ENCODE results near the gene NPBWR2.

The NPBWR2 gene

DNA sequence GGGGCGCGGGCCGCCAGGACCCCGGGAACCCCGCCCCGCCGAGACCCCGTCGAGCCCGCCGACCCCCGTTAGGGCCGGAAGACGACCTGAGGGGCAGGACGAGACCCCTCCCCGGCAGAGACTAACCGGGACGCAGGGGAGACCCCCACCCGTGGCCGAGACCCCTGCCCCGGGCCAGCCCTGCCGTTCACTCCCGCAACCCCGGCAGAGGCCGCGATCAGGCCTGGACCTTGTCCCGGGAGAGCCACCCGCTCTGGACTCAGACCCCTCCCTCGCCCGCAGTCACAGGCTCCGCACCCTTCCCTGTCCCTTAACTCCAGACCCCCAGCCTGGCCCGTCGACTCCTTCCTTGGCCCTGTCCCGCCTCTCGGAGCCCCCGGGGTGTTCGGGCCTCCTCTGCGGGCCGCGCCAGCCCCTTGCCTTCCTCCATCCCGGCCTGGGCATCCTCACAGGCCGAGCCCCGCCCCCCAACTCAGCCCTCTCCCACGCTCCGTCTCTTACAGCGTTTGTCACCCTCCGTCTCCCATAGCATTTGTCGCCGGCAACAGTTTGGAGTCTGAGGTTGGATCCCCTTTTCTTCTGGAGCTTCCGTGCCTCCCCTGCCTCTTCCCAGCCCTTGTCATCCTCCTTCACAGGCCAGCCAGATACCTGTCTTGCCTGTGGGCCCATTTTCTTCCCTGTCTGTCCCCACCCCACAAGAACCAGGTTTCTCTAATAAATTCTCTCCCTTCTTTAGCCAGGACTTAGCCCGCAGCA is 43.8 kb downstream of the NPBWR2 start:
- peak overlapping the region; percentile 72 for H3K4me3 ChIP-seq (ENCODE audit: low read depth, low read length)

DNA sequence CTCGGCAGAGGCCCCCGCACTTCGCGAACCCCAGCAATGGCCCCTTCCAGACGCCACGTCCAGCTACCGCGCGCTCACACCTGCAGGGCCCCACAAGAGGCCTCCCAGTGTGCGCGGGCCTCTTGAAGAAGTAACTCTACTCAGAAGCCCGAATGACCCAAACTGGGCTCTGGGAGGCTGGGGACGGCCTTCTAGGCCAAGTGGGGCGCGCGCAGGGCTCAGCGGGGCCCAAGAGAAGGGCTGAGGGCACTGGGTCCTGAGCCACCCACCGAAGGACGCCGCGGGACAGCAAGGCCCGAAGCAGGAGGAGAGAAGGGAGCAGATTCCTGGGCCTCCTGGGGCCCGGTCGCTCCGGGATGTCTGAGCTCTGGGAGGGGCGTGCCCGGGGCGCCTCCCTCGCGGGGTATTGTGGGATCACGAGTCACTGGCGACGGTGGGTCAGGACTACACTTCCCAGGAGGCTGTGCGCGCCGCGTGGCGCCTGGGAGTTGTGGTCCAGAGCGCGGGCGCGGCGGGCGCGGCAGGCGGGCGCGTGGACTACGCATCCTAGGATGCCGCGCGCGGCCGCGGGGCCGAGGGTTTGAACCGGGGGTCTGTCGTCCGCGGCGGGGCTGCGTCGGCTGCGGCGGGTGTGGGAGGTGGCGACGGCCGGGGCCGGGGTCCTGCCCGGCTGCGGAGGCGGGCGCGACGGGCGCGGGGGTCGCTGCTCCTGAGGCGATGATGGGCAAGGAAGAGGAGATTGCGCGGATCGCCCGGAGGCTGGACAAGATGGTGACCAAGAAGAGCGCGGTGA is 44.6 kb downstream of the NPBWR2 start, which contains the start of gene TCEA2:
Gene TCEA2 (plus strand): TSS at position 603 of the 793 bp plus-strand sequence. CDS start 115 bp downstream, at position 718.
- peak within 1 kb of the TSS; percentile 72 for H3K4me3 ChIP-seq (ENCODE audit: low read depth, low read length)

DNA sequence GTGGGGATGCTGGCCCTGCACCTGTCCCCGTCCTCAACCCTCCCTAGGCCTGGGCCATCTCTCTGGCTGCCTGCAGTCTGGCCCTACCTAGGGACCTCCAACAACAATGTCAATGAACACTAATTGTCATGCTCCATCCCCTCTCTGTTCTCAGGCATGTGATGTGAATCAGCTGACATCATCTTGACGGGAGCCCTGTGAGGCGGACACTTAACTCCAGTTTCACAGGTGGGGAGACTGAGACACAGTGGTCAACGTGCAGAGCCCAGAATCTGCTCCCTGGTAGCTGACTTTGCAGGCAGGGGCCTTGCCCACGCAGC is 45.1 kb downstream of the NPBWR2 start:
- H3K4me3 ChIP-seq (ENCODE audit: low read depth, low read length): peak overlapping the region; percentile 72

DNA sequence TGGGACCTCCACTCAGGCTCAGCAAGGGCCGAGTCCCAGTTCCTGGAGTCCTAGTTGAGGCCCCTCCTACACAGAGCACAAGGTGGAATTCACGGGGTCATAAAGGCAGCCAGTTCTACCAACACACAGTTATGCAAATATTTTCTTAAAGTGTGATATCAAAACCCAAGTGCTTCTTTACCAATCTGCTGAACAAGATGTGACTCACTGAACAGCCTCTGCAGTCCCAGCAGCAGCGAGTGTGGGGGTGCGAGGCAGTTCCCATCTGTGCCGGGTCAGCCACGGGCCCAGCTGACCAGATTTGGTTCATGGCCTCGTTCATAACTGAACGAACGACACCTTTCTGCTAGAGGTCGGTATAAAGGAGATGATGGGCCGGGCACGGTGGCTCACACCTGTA is 48.8 kb downstream of the NPBWR2 start:
- no peak overlapping the region for H3K4me3 ChIP-seq (ENCODE audit: low read depth, low read length)

DNA sequence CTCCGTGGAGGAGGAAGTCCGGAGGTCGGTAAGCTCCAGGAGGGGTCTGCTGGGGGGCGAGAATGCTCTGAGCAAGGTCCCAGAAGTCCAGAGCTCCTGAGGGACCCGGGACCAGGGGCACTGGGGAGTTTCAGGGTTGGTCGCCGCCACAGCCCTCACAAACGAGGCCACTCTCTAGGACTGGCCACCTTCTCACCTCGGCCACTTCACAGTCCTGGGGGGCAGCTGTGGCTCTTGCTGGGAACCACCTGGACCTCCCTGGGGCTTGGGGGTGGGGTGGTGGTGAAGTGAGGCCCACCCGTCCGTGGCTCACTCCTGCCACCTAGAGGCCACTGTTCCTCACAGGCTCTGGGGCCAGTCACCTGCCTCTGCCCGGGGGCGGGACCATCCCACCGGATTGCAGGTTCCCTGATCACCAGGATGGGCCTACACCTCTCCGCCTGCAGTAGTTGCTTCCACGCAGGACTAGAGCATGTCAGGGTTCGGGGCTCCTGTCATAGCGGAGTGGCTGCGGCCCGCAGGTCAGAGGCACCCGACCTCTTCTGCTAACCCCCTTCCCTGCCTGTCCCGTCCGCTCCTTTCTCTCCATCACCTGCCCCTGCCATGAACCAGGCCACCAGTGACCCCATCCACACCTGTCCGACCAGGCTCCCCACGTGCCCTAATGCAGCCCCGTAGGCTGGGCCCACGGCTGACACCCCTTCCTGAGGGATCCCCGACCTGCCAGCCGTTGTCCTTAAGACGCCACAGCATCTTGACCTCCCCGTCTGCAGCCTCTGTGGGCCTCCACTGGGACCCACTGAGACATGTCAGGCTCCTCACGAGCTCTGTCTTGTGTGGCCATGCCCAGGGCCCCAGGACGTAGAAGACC is 49.5 kb downstream of the NPBWR2 start:
- no peak overlapping the region for H3K4me3 ChIP-seq (ENCODE audit: low read depth, low read length)

DNA sequence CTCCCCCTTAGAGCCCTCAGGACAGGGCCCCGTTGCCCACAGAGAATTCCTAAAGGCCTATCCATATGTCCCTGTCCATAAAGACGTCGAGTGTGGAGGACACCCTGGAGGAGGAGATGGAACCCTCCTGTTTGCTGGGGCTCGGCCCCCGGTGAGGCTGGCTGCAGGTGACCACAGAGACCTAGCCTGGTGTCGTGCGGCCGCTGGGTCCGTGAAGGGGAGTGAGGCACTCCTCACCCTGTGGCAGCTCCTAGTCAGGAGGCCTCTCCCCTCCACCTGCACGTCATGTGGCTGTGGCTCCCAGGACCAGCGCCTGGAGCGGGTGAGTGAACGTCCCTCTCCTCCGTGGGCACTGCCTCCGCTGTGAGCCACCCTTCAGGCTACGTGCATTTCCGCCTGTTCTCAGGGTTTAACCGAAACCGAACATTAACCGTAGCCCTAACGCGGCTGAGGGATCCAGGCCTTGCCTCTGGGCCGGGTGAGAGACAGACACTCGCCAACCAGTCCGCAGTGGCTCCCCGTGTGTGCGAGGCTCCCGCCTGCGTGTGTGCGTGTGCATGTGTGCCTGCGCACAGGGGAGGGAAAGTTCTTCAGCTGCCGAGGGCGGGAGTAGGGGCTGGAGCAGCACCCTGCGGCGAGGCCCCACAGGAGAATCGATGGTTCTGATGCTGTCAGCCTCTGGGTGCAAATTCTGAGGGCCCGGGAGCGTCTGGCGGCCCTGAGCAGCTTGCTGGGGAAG is 50.3 kb downstream of the NPBWR2 start:
- H3K4me3 ChIP-seq (ENCODE audit: low read depth, low read length): no peak overlapping the region

DNA sequence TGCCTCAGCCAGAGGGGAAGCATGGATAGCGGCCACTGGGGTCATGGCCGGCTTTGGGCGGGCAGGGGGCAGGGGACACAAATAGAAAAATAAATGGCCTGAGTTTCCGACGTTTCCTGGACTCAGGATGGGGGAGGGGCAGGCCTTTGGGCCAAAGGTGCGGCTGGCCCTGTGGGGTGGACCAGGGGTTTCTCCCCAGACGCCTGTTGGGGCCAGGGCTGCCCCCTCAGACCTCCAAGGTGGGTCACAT is 50.8 kb downstream of the NPBWR2 start:
- H3K4me3 ChIP-seq (ENCODE audit: low read depth, low read length): no peak overlapping the region

DNA sequence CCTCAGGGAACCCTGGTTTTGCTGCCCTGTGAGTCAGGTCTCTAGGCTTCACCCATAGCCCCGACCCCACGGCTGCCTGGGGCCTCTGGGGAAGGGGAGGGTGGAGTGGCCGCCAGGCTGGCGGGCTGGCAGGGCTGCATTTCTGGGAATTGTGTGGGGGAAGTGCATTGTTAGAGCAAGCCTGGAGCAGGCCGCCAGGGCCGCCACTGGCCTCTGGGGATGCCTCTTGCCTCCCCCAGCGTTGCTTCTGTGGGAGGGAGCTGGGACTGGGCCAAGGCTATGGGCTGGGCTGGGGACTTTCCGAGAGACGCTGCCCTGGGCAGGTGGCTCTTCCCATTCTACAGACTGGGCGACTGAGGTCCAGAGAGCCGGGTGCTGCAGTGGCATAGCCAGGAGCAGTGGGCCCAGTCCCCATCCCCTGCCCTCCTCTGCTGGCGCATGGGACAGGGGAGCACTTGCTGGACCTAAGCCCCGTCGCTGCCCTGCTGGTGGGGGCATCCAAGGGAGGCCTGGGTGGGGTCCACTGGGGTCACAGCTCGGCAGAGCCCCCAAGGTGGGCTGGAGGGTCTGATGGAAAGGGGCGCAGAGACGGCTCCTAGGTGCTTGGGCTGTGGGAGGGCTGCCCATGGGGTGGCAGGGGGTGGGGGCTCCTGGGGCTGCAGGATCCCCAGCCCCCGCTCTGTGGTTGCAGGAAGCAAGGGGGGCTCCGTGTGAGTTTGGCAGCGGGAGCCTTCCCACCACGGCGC is 51.3 kb downstream of the NPBWR2 start:
- H3K4me3 ChIP-seq (ENCODE audit: low read depth, low read length): no peak overlapping the region

DNA sequence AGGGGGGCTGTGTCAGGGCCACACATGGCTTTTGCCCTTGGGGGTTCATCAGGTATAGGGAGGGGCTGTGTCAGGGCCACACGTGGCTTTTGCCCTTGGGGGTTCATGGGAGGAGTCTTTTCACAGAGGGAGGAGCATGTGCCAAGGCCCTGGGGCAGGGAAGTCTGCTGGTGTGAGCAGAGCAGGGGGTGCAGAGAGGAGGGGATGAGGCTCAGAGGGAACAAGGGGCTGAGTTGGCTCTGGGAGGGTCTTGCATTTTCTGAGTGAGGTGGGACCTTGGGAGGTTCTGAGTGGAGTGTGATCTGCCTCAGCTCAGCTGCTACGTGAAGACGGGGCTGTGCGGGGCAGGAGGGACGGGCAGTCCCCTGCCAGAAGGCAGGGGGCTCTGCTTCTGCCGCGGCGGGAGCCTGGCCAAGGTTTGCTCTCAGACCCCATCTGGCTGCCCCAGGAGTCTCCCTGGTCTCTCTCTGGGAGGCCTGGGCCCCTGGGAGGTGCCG is 51.9 kb downstream of the NPBWR2 start:
- H3K4me3 ChIP-seq (ENCODE audit: low read depth, low read length): no peak overlapping the region

DNA sequence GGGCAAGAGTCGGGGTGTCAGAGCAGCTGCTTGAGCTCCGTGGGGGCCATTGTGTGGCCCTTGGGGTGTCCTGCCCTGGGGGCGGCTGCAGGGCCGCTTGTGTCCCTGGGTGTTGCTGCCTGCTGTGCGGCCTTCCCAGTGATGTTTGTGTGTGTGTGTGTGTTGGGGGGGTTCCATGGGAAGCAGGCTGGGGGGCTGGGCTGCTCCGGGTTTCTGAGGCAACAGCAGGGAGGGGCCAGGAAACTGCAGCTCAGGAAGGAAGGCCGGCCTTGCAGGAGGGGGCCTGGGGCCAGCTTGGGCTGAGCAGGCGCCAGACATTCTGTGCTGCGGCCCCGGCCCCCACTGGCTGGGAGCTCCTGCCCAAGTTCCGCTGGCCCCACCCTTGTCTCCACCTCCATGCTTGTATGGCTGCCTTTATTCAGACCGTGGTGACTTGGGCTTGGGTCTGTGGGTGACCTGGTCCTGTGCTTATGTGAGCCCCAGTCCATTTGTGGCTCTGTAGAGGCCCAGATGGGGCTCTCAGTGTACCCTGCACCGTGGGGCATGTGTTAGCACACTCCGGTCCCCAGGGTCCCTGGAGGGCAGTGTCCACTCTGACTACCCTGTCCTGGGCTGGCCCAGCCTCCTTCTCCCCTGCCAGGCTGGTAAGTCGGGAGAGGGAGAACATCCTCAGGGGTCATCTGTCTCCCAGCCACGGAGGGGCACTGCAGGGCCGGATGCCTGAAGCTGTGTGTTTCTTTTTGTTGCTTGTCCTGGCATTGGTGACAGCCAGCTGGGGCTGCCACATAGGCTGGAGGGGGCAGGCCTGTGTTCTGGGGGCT is 53.3 kb downstream of the NPBWR2 start:
- H3K4me3 ChIP-seq (ENCODE audit: low read depth, low read length): no peak overlapping the region
